Muscle of leg (tissue), 11 donors: ENCODE measurements around the gene OSBPL9. TPM values are rescaled to one million over a fixed set of nuclear protein-coding genes. Genes with fewer than 3 reads are reported as not detected.

ENCODE experiments used
- DNase-seq: peaks from one replicate; pipeline ENCODE4 v3.0.0; 2013
- H3K27ac ChIP-seq: one replicate; pipeline ENCODE4 v1.5.1; 2013; ENCODE audit warnings: mild to moderate bottlenecking, low read length, control low read depth
- H3K27me3 ChIP-seq: one replicate; pipeline ENCODE4 v1.6.1; 2013; ENCODE audit warnings: low read length; ENCODE audit not compliant: control insufficient read depth, insufficient read depth
- H3K36me3 ChIP-seq: one replicate; pipeline ENCODE4 v1.6.1; 2013; ENCODE audit warnings: low read length; ENCODE audit not compliant: control insufficient read depth, insufficient read depth
- H3K4me1 ChIP-seq: one replicate; pipeline ENCODE4 v1.6.1; 2013; ENCODE audit warnings: low read length; ENCODE audit not compliant: control insufficient read depth, insufficient read depth
- H3K4me3 ChIP-seq: one replicate; pipeline ENCODE4 v1.5.1; 2013; ENCODE audit warnings: low read length, control low read depth
- H3K9me3 ChIP-seq: replicated peaks from 2 replicates; pipeline ENCODE4 v1.6.1; 2013; ENCODE audit warnings: low read depth, low read length; ENCODE audit not compliant: control insufficient read depth
- WGBS: methylation state at CpG from one replicate; pipeline ENCODE4 v1.1.5; 2013; ENCODE audit warnings: missing lambda C conversion rate; ENCODE audit not compliant: insufficient coverage; 5-methylcytosine and 5-hydroxymethylcytosine counted together
- polyA plus RNA-seq, 8 donors: library from polyadenylated mRNA; unstranded; fragments of 120-200 nt; gene quantifications; one replicate each; pipeline versions ENCODE4 v1.2.1 to v1.2.3, GENCODE V29; 2013; ENCODE audit warnings: inconsistent platforms in 1 of 8, low replicate concordance in 1 of 8; ENCODE audit not compliant: insufficient read length in 8 of 8, insufficient read depth in 1 of 8
- total RNA-seq: library from RNA; stranded (reverse); fragments of 120-200 nt; gene quantifications from one replicate; pipeline ENCODE4 v1.2.4, GENCODE V29; 2013

The OSBPL9 gene
- total and polyA plus RNA-seq, 9 donors = 51.0 to 74.5 (median 61.1) TPM

- Histone ChIP-seq H3K27me3 (no peaks in the 10 kb centered on the region), H3K9me3 (no peaks in the 10 kb centered on the region), H3K4me1 (no peaks in the 10 kb centered on the region), H3K27ac (no peak overlapping the region), H3K36me3 (no peaks in the 10 kb centered on the region), H3K4me3 (no peak overlapping the region)
- DNase-seq = no peak
- 93% methylated on average over 2 of the region's 4 CpGs for WGBS
These were observed 54.8 kb downstream of the OSBPL9 start for GRCh38 chr1:51671527-51672325.

GRCh38 chr1:51673279-51673678, 56.4 kb downstream of the OSBPL9 start:
- no peak overlapping the region for H3K4me3 ChIP-seq
- 100% methylated on average over 1 of the region's 1 CpG for WGBS
- no peaks in the 10 kb centered on the region for H3K27me3 ChIP-seq
- no peak for DNase-seq
- H3K9me3 ChIP-seq = no peaks in the 10 kb centered on the region
- no peaks in the 10 kb centered on the region for H3K36me3 ChIP-seq
- no peak overlapping the region for H3K27ac ChIP-seq
- no peaks in the 10 kb centered on the region for H3K4me1 ChIP-seq

GRCh38 chr1:51675177-51675780, 58.4 kb downstream of the OSBPL9 start:
- Histone ChIP-seq H3K27ac (no peak overlapping the region), H3K9me3 (no peaks in the 10 kb centered on the region), H3K36me3 (no peaks in the 10 kb centered on the region), H3K27me3 (no peaks in the 10 kb centered on the region), H3K4me1 (no peaks in the 10 kb centered on the region), H3K4me3 (no peak overlapping the region)
- DNase-seq = no peak
- WGBS = 86% methylated on average over 1 of the region's 2 CpGs

GRCh38 chr1:51679435-51679834, 62.5 kb downstream of the OSBPL9 start:
- Histone ChIP-seq H3K27ac (no peak overlapping the region), H3K9me3 (no peaks in the 10 kb centered on the region), H3K4me3 (no peak overlapping the region), H3K27me3 (no peaks in the 10 kb centered on the region), H3K4me1 (no peaks in the 10 kb centered on the region), H3K36me3 (no peaks in the 10 kb centered on the region)
- no peak for DNase-seq

- Histone ChIP-seq H3K4me1 (no peaks in the 10 kb centered on the region), H3K27me3 (no peaks in the 10 kb centered on the region), H3K36me3 (no peaks in the 10 kb centered on the region), H3K9me3 (no peaks in the 10 kb centered on the region), H3K4me3 (no peak overlapping the region), H3K27ac (no peak overlapping the region)
- no peak for DNase-seq
- no CpG with 5 or more reads among the region's 5 CpGs for WGBS
These were observed 67.9 kb downstream of the OSBPL9 start for GRCh38 chr1:51684776-51685175.

- 67% methylated on average over 1 of the region's 2 CpGs for WGBS
- H3K27ac ChIP-seq = no peak overlapping the region
- no peaks in the 10 kb centered on the region for H3K4me1 ChIP-seq
- H3K36me3 ChIP-seq = no peaks in the 10 kb centered on the region
- no peaks in the 10 kb centered on the region for H3K9me3 ChIP-seq
- DNase-seq = no peak
- H3K27me3 ChIP-seq = no peaks in the 10 kb centered on the region
- H3K4me3 ChIP-seq = no peak overlapping the region
These were observed 69.6 kb downstream of the OSBPL9 start for GRCh38 chr1:51686450-51686849.

GRCh38 chr1:51689075-51689440, 72.2 kb downstream of the OSBPL9 start:
- Histone ChIP-seq H3K27me3 (no peaks in the 10 kb centered on the region), H3K36me3 (no peaks in the 10 kb centered on the region), H3K27ac (no peak overlapping the region), H3K9me3 (no peaks in the 10 kb centered on the region), H3K4me3 (no peak overlapping the region), H3K4me1 (no peaks in the 10 kb centered on the region)
- no peak for DNase-seq

GRCh38 chr1:51689643-51690042, 72.8 kb downstream of the OSBPL9 start:
- Histone ChIP-seq H3K4me3 (no peak overlapping the region), H3K36me3 (no peaks in the 10 kb centered on the region), H3K9me3 (no peaks in the 10 kb centered on the region), H3K4me1 (no peaks in the 10 kb centered on the region), H3K27ac (no peak overlapping the region), H3K27me3 (no peaks in the 10 kb centered on the region)
- DNase-seq = no peak

- H3K9me3 ChIP-seq = no peaks in the 10 kb centered on the region
- H3K27me3 ChIP-seq = no peaks in the 10 kb centered on the region
- no peak overlapping the region for H3K4me3 ChIP-seq
- no CpG with 5 or more reads among the region's 3 CpGs for WGBS
- DNase-seq = no peak
- no peaks in the 10 kb centered on the region for H3K4me1 ChIP-seq
- H3K27ac ChIP-seq = no peak overlapping the region
- H3K36me3 ChIP-seq = no peaks in the 10 kb centered on the region
These were observed 73.5 kb downstream of the OSBPL9 start for GRCh38 chr1:51690285-51690961.

GRCh38 chr1:51691920-51692319, 75.0 kb downstream of the OSBPL9 start:
- H3K27ac ChIP-seq = no peak overlapping the region
- no peaks in the 10 kb centered on the region for H3K4me1 ChIP-seq
- 100% methylated on average over 1 of the region's 5 CpGs for WGBS
- DNase-seq = no peak
- H3K36me3 ChIP-seq = no peaks in the 10 kb centered on the region
- no peak overlapping the region for H3K4me3 ChIP-seq
- H3K27me3 ChIP-seq = no peaks in the 10 kb centered on the region
- no peaks in the 10 kb centered on the region for H3K9me3 ChIP-seq
